CD4-positive, alpha-beta T cell (primary cell): ENCODE measurements around the gene AIMP1. TPM values are rescaled to one million over a fixed set of nuclear protein-coding genes. Genes with fewer than 3 reads are reported as not detected.
"Not testable (repeated sequence)": the region's sequence is repeated elsewhere in the genome, so short reads cannot be mapped to it uniquely, and the experiment has no call there.

Experiments used
- ATAC-seq: fragments of 200-7000 bp; cut with Tn5 transposase; one replicate; pipeline ENCODE4 v1.10.0; 2022; ENCODE audit warnings: mild to moderate bottlenecking; ENCODE audit not compliant: poor library complexity
- CTCF ChIA-PET: fragments of 350-600 bp; sonication (Branson Sonifier 250); formaldehyde crosslinking; loops from one replicate; lab custom pipeline; 2021; ENCODE audit warnings: antibody characterized with exemption, inconsistent platforms; lab: Charles Lee
- POLR2A ChIA-PET: fragments of 350-600 bp; sonication (Branson Sonifier 250); formaldehyde crosslinking; loops from one replicate; lab custom pipeline; 2021; ENCODE audit warnings: antibody characterized with exemption, inconsistent platforms; lab: Charles Lee
- DNase-seq, 14 experiments: peaks; one replicate each; pipeline ENCODE4 v3.0.0-alpha.2; 2013 to 2020; ENCODE audit warnings: mixed read lengths in 2 of 14
- H3K27ac ChIP-seq, 2 donors: one replicate each; pipeline versions ENCODE4 v1.5.1 to v1.7.0; 2013; ENCODE audit warnings: low read length in 2 of 2, low read depth in 1 of 2, mild to moderate bottlenecking in 1 of 2
- H3K27me3 ChIP-seq, 2 experiments: 1 replicate in 1 of 2; 2 replicates in 1 of 2; pipeline versions ENCODE4 v1.6.1 to v1.7.0; 2013; ENCODE audit warnings: low read length in 2 of 2, control low read depth in 1 of 2, mild to moderate bottlenecking in 1 of 2, moderate library complexity in 1 of 2; ENCODE audit not compliant: insufficient read depth in 2 of 2, control insufficient read depth in 1 of 2
- H3K36me3 ChIP-seq: one replicate; pipeline ENCODE4 v1.6.1; 2013; ENCODE audit warnings: low read length, control low read depth; ENCODE audit not compliant: insufficient read depth
- H3K4me1 ChIP-seq: one replicate; pipeline ENCODE4 v1.6.1; 2013; ENCODE audit warnings: low read length, control low read depth; ENCODE audit not compliant: insufficient read depth
- H3K4me3 ChIP-seq: one replicate; pipeline ENCODE4 v1.5.1; 2013; ENCODE audit warnings: mild to moderate bottlenecking, low read length, moderate library complexity
- H3K9me3 ChIP-seq, 2 experiments: 1 replicate in 1 of 2; 2 replicates in 1 of 2; pipeline versions ENCODE4 v1.6.1 to v1.7.0; 2013; ENCODE audit warnings: low read length in 2 of 2, mild to moderate bottlenecking in 2 of 2, control low read depth in 1 of 2, moderate library complexity in 1 of 2; ENCODE audit not compliant: control insufficient read depth in 1 of 2, insufficient read depth in 1 of 2
- H3K27ac Mint-ChIP-seq: one replicate; pipeline ENCODE4 v1.8.0; 2020; ENCODE audit warnings: mixed read lengths
- H3K27me3 Mint-ChIP-seq: one replicate; pipeline ENCODE4 v1.8.0; 2021; ENCODE audit warnings: mixed read lengths
- H3K36me3 Mint-ChIP-seq: one replicate; pipeline ENCODE4 v1.8.0; 2021; ENCODE audit warnings: low read depth, mixed read lengths
- H3K4me1 Mint-ChIP-seq: one replicate; pipeline ENCODE4 v1.8.0; 2021; ENCODE audit warnings: low read depth, mixed read lengths
- H3K4me3 Mint-ChIP-seq: one replicate; pipeline ENCODE4 v1.8.0; 2020; ENCODE audit warnings: mild to moderate bottlenecking, mixed read lengths
- H3K9me3 Mint-ChIP-seq: one replicate; pipeline ENCODE4 v1.8.0; 2020; ENCODE audit warnings: mixed read lengths
- intact Hi-C, 2 experiments: fragments of 100-400 bp; cut with DNase I in 1 of 2; cut with micrococcal nuclease in 1 of 2; formaldehyde crosslinking; loops; one replicate each; pipeline versions ENCODE4 v1.15.1 to v1.9.0; 2023 to 2025; cut with DNase I, micrococcal nuclease
- total RNA-seq, 174 experiments: library from RNA in 2 of 174; stranded (reverse) in 2 of 174; gene quantifications; one replicate each; pipeline ENCODE4 v1.2.3 and lab custom pipeline; 2021 to 2026
- TF ChIP-seq, protein P1 (sequence below): fragments of 200-600 bp; IDR thresholded peaks from one replicate; pipeline ENCODE4 v1.8.0; 2022; ENCODE audit warnings: antibody characterized with exemption, mild to moderate bottlenecking

The AIMP1 gene
- total RNA-seq, 2 experiments from 2014 or later = 75.4 to 77.8 TPM

DNA sequence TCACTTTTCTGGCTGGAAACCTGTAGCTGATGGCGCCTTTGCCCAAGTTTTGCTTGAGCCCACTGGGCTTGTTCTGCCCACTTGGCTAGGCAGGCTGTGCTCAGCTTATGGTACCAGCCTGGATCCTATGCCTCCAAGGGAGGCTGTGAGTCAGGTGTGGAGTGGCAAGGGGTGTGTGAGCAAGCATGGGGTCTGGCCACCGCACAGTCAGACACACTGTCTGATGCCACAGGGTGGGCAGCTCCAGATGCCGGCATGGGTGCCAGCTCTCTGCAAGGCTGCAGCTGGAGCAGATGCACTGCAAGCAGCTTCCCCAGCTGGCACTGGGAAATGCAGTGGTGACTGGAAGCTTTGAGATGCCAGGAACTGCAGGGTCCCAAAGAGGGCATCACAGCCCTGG lies 68.5 kb downstream of the AIMP1 start:
- Histone ChIP-seq H3K4me1 (no peaks in the 10 kb centered on the region), H3K4me3 (no peak overlapping the region), H3K27ac (no peak overlapping the region), H3K9me3 (peaks cover 0 to 13% of the 10 kb centered on the region in 2 experiments), H3K36me3 (no peaks in the 10 kb centered on the region), H3K27me3 (no peaks in the 10 kb centered on the region)
- H3K9me3 Mint-ChIP-seq = peaks cover 4% of the 10 kb centered on the region
- intact Hi-C loops = no loop called here
- H3K4me3 Mint-ChIP-seq = no peak overlapping the region
- no peaks in the 10 kb centered on the region for H3K36me3 Mint-ChIP-seq
- ChIA-PET POLR2A (no interaction called here), CTCF (no interaction called here)
- H3K27me3 Mint-ChIP-seq = peaks cover 11% of the 10 kb centered on the region
- ATAC-seq (no peak), DNase-seq (no peak)
- H3K27ac Mint-ChIP-seq = no peak overlapping the region
- H3K4me1 Mint-ChIP-seq = no peaks in the 10 kb centered on the region
- TF ChIP-seq, protein P1, sequence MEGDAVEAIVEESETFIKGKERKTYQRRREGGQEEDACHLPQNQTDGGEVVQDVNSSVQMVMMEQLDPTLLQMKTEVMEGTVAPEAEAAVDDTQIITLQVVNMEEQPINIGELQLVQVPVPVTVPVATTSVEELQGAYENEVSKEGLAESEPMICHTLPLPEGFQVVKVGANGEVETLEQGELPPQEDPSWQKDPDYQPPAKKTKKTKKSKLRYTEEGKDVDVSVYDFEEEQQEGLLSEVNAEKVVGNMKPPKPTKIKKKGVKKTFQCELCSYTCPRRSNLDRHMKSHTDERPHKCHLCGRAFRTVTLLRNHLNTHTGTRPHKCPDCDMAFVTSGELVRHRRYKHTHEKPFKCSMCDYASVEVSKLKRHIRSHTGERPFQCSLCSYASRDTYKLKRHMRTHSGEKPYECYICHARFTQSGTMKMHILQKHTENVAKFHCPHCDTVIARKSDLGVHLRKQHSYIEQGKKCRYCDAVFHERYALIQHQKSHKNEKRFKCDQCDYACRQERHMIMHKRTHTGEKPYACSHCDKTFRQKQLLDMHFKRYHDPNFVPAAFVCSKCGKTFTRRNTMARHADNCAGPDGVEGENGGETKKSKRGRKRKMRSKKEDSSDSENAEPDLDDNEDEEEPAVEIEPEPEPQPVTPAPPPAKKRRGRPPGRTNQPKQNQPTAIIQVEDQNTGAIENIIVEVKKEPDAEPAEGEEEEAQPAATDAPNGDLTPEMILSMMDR = no peak

DNA sequence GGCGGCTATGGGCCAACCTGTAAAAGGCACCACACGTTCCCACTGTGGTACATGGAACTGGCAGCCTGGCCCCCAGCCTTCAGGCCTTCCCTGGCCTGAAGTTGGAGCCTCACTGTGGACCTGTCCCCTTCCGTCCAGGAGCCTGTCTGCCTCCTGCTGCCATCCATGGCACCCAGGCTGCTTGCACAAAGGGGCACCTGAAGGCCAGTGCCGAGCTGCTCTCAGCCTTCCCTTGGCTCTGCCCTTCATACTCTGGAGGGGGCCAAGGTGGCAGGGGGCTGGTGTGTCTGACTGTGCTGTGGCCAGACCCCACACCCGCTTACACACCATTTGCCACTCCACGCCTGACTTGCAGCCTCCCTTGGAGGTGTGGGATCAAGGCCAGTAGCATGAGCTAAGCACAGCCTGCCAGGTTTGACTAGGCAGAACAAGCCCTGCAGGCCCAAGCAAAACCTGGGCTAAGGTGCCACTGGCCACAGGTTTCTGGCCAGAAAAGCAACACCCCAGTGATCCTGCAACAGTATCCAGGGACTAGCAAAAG lies 69.6 kb downstream of the AIMP1 start:
- Histone ChIP-seq H3K9me3 (peaks cover 0 to 13% of the 10 kb centered on the region in 2 experiments), H3K36me3 (no peaks in the 10 kb centered on the region), H3K4me3 (no peak overlapping the region), H3K27me3 (no peaks in the 10 kb centered on the region), H3K4me1 (no peaks in the 10 kb centered on the region), H3K27ac (no peak overlapping the region)
- Mint-ChIP-seq H3K9me3 (peaks cover 4% of the 10 kb centered on the region), H3K27ac (no peak overlapping the region), H3K36me3 (no peaks in the 10 kb centered on the region), H3K27me3 (peaks cover 6% of the 10 kb centered on the region), H3K4me1 (no peaks in the 10 kb centered on the region), H3K4me3 (no peak overlapping the region)
- ChIA-PET POLR2A (no interaction called here), CTCF (no interaction called here)
- DNase-seq (no peak), ATAC-seq (no peak)
- intact Hi-C loops = no loop called here
- TF ChIP-seq, protein P1 = no peak

DNA sequence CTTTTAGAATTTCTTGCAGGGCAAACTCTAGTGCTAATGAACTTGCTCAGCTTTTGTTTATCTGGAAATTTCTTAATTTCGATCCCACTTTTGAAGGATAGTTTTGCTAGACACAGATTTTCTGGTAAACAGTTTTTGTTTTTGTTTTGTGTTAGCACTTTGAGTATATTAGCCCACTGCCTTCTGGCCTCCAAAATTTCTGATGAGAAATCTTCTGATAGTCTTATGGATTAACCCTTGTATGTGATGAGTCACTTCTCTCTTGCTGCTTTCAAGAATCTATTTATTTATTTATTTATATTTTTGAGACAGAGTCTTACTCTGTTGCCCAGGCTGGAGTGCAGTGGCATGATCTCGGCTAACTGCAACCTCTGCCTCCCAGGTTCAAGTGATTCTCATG lies 79.2 kb downstream of the AIMP1 start:
- H3K9me3 Mint-ChIP-seq = peaks cover 9% of the 10 kb centered on the region
- ChIA-PET CTCF (no interaction called here), POLR2A (no interaction called here)
- Histone ChIP-seq H3K9me3 (peaks cover 5 to 26% of the 10 kb centered on the region in 2 experiments), H3K4me1 (no peaks in the 10 kb centered on the region), H3K4me3 (no peak overlapping the region), H3K27ac (no peak overlapping the region), H3K36me3 (no peaks in the 10 kb centered on the region), H3K27me3 (peaks cover 0 to 5% of the 10 kb centered on the region in 2 experiments)
- TF ChIP-seq, protein P1 = no peak
- no peaks in the 10 kb centered on the region for H3K27me3 Mint-ChIP-seq
- intact Hi-C loops = no loop called here
- no peak overlapping the region for H3K27ac Mint-ChIP-seq
- H3K36me3 Mint-ChIP-seq = no peaks in the 10 kb centered on the region
- DNase-seq (no peak), ATAC-seq (no peak)
- H3K4me3 Mint-ChIP-seq = no peak overlapping the region
- no peaks in the 10 kb centered on the region for H3K4me1 Mint-ChIP-seq

DNA sequence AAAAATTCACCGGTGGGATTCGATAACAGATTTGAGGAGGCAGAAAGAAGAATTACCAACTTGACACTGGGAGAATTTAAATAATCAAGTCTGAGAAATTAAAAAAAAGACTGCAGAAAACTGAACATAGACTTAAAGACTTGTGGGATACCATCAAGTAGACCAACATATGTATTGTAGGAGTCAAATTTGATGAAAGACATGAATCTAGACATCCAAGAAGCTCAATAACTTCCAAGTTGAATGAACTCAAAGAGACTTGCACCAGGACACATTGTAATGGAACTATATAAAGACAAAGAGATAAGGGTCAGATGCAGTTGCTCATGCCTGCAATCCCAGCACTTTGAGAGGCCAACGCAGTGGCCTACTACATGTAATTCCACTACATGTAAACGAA lies 82.5 kb downstream of the AIMP1 start:
- H3K9me3 ChIP-seq = peaks cover 5 to 26% of the 10 kb centered on the region in 2 experiments
- H3K4me3 ChIP-seq, ATAC-seq, H3K4me1 Mint-ChIP-seq, H3K36me3 ChIP-seq, H3K4me3 Mint-ChIP-seq, H3K27me3 ChIP-seq, H3K27ac Mint-ChIP-seq, DNase-seq, H3K4me1 ChIP-seq, H3K27me3 Mint-ChIP-seq, H3K27ac ChIP-seq, H3K9me3 Mint-ChIP-seq, intact Hi-C loops, H3K36me3 Mint-ChIP-seq, CTCF ChIA-PET, POLR2A ChIA-PET: not testable (repeated sequence)
